Measurements from ENCODE around the gene KIRREL1. TPM values are rescaled to one million over a fixed set of nuclear protein-coding genes. Genes with fewer than 3 reads are reported as not detected.

Gene KIRREL1
- total RNA-seq = 122 TPM in 2 replicates
- long read RNA-seq, partial matches to known transcripts = 4 of 41 reads
- long read RNA-seq, other reads (novel, unspliced or antisense) = 35 of 41 reads

DNA sequence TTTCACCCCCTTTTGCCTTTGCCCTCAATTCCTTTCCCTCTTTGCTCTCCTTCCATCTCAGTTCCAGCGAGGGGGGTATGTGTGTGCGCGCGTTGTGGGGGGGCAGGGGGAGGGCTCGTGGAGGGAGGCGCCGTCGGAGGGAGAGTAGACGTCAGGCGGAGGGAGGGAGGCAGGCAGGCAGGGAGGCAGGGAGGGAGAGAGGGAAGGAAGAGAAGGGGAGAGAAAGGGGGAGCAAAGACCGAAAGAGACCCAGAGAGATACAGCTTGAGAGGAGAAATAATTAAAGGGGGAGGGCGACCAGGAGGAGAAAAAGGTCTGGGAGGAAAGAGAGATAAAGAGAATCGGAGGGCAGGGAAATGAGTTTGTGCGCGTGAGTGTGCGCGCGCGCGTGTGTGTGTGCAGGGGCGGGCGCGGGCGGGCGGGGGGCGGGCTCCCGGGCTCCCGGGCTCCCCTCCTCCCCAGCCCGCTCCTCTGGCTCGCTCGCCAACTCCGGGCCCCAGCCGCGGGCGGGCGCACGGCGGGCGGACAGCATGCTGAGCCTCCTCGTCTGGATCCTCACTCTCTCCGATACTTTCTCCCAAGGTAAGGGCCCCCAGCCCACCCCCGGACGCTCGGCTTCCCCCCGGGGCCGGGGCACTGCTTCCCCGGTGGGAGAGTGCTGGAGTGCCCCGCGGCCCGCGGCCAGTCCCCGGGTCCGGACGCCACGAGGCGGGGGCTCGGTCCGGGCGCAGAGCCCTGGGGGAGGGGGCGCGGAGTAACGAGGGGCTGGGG, at the start of gene KIRREL1:
Gene KIRREL1, plus strand, starts transcription at position 499 of the 771 bp plus-strand sequence. Its CDS starts 32 bp downstream, at position 531.
- DNase-seq (ENCODE audit: extremely low spot score, unreplicated experiment) = no peak
- Mint-ChIP-seq H3K27ac (ENCODE audit: unreplicated experiment) (peak within 1 kb of the TSS; percentile 90), H3K4me1 (ENCODE audit: unreplicated experiment) (peaks cover 46% of the 10 kb centered on the region), H3K9me3 (ENCODE audit: unreplicated experiment) (no peaks in the 10 kb centered on the region), H3K36me3 (ENCODE audit: unreplicated experiment) (no peaks in the 10 kb centered on the region), H3K27me3 (ENCODE audit: unreplicated experiment) (peaks cover 6% of the 10 kb centered on the region), H3K4me3 (ENCODE audit: unreplicated experiment) (peak within 1 kb of the TSS; percentile 82)
- TF ChIP-seq, protein P1, sequence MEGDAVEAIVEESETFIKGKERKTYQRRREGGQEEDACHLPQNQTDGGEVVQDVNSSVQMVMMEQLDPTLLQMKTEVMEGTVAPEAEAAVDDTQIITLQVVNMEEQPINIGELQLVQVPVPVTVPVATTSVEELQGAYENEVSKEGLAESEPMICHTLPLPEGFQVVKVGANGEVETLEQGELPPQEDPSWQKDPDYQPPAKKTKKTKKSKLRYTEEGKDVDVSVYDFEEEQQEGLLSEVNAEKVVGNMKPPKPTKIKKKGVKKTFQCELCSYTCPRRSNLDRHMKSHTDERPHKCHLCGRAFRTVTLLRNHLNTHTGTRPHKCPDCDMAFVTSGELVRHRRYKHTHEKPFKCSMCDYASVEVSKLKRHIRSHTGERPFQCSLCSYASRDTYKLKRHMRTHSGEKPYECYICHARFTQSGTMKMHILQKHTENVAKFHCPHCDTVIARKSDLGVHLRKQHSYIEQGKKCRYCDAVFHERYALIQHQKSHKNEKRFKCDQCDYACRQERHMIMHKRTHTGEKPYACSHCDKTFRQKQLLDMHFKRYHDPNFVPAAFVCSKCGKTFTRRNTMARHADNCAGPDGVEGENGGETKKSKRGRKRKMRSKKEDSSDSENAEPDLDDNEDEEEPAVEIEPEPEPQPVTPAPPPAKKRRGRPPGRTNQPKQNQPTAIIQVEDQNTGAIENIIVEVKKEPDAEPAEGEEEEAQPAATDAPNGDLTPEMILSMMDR (IDR thresholded peaks at IDR 0.05) = no peak

DNA sequence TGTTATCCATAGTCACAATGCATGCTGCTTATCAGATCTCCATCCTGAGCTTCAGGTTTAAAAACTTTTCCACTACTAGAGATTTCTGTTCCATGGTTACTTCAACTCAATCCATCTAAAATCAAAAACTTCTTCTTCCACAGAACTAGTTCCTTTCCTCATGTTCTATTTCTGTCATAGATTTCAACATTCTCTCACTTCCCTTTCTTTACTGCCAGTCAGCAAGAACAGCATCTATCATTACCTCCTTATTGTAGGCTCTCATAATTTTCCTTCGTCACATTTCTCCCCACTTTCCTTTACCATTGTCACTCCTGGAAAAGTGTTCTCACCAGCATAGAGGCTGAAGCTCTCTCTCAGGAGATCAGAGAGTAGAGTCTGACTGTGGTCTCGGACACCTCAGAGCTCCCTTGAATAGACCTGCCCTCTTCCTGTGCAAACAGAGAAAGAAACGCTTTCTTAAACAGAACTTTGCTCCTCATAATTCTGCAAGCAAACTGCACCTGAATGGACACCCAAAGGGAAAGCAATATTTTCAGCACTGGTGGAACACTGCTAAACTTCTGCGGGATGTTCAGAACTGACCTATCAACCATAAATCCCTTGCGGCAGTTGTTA, 48.7 kb upstream of the KIRREL1 start:
- peaks cover 51% of the 10 kb centered on the region for H3K27me3 Mint-ChIP-seq (ENCODE audit: unreplicated experiment)
- DNase-seq (ENCODE audit: extremely low spot score, unreplicated experiment) = no peak
- H3K27ac Mint-ChIP-seq (ENCODE audit: unreplicated experiment) = no peak overlapping the region
- no peaks in the 10 kb centered on the region for H3K9me3 Mint-ChIP-seq (ENCODE audit: unreplicated experiment)
- H3K36me3 Mint-ChIP-seq (ENCODE audit: unreplicated experiment) = no peaks in the 10 kb centered on the region
- H3K4me1 Mint-ChIP-seq (ENCODE audit: unreplicated experiment) = no peaks in the 10 kb centered on the region
- TF ChIP-seq, protein P1 (IDR thresholded peaks at IDR 0.05) = no peak
- H3K4me3 Mint-ChIP-seq (ENCODE audit: unreplicated experiment) = no peak overlapping the region

DNA sequence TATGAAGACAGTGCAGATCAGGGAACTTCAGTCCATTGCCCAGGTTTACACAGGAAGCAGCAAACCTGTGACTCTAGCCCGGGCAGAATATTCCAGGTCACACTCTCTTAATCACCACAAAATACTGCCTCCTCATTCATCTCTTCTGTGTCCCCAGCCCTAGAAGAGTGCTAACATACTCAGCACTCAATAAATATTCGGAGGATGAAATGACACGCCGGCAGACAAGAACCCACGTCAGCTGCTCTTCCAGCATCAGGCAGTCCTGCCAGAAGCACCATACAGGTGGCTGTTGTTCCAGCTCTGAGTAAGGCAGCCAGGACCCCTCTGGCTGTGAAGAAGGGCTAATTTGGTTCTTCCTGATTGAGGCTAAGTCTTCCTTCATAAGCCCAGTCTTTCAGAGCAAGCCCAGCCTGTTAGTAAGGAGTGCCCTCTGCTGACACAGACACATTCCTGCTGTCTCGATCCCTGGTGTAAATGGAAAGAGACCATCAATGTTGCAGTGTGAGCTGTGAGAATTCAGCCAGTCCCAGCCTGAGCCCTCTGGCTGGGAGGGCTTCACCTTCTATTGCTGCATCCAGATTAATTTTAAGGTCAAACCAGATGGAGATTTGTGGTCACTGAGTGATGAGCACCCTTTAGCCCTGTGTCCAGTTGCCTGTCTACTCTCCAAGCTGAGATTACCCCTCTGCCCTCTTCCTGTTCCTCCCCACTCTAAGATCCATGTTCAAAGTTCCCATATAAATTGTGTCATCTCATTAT, 45.0 kb upstream of the KIRREL1 start:
- TF ChIP-seq, protein P1 (IDR thresholded peaks at IDR 0.05) = peak; percentile 49
- no peaks in the 10 kb centered on the region for H3K36me3 Mint-ChIP-seq (ENCODE audit: unreplicated experiment)
- H3K27me3 Mint-ChIP-seq (ENCODE audit: unreplicated experiment) = peaks cover 62% of the 10 kb centered on the region
- H3K4me3 Mint-ChIP-seq (ENCODE audit: unreplicated experiment) = no peak overlapping the region
- no peak for DNase-seq (ENCODE audit: extremely low spot score, unreplicated experiment)
- no peaks in the 10 kb centered on the region for H3K4me1 Mint-ChIP-seq (ENCODE audit: unreplicated experiment)
- H3K9me3 Mint-ChIP-seq (ENCODE audit: unreplicated experiment) = no peaks in the 10 kb centered on the region
- no peak overlapping the region for H3K27ac Mint-ChIP-seq (ENCODE audit: unreplicated experiment)

DNA sequence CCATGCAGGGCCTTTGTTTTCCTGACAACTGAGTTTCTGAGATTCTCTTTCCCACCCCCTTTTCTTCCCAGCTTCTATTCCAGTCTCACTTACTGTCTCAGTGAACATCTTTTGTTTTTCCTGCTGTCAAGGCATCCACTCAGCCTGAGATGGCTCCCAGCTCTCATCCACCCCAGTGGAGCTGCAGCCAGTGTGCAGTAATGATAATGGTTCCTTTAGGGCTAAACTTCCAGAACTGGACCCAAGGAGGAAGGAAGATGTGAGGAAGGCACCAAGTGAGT, 44.4 kb upstream of the KIRREL1 start:
- Mint-ChIP-seq H3K4me1 (ENCODE audit: unreplicated experiment) (no peaks in the 10 kb centered on the region), H3K36me3 (ENCODE audit: unreplicated experiment) (no peaks in the 10 kb centered on the region), H3K4me3 (ENCODE audit: unreplicated experiment) (no peak overlapping the region), H3K27ac (ENCODE audit: unreplicated experiment) (no peak overlapping the region), H3K9me3 (ENCODE audit: unreplicated experiment) (no peaks in the 10 kb centered on the region), H3K27me3 (ENCODE audit: unreplicated experiment) (peaks cover 64% of the 10 kb centered on the region)
- DNase-seq (ENCODE audit: extremely low spot score, unreplicated experiment) = no peak
- TF ChIP-seq, protein P1 (IDR thresholded peaks at IDR 0.05) = no peak

DNA sequence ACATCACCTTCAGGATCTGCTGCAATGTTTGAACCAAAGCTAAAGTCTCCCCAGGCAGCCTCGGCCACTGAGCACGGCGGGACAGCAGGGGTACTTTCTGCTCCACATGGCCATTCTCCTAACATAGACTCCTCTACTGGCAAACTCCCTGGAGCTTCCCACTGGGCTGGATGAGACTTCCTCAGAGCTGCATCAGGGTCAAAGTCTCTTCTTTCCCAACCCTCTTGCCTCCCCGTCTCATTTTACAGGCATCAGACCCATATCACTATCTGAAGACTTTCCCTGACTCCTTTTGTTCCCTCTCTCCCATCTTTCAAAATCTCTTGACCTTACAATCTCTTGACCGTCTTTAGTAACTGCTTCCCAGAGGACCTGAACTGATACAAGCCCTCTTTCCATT, 42.2 kb upstream of the KIRREL1 start:
- H3K36me3 Mint-ChIP-seq (ENCODE audit: unreplicated experiment) = no peaks in the 10 kb centered on the region

More for the DNA sequence above, 42.2 kb upstream of the KIRREL1 start:
- Mint-ChIP-seq H3K27ac (ENCODE audit: unreplicated experiment) (no peak overlapping the region), H3K27me3 (ENCODE audit: unreplicated experiment) (peaks cover 63% of the 10 kb centered on the region), H3K4me3 (ENCODE audit: unreplicated experiment) (no peak overlapping the region), H3K4me1 (ENCODE audit: unreplicated experiment) (no peaks in the 10 kb centered on the region), H3K9me3 (ENCODE audit: unreplicated experiment) (no peaks in the 10 kb centered on the region)
- TF ChIP-seq, protein P1 (IDR thresholded peaks at IDR 0.05) = no peak
- DNase-seq (ENCODE audit: extremely low spot score, unreplicated experiment) = no peak

Data from osteocyte (in vitro differentiated cells).